ENCODE measurements around the gene TAMALIN.

Gene TAMALIN

DNA sequence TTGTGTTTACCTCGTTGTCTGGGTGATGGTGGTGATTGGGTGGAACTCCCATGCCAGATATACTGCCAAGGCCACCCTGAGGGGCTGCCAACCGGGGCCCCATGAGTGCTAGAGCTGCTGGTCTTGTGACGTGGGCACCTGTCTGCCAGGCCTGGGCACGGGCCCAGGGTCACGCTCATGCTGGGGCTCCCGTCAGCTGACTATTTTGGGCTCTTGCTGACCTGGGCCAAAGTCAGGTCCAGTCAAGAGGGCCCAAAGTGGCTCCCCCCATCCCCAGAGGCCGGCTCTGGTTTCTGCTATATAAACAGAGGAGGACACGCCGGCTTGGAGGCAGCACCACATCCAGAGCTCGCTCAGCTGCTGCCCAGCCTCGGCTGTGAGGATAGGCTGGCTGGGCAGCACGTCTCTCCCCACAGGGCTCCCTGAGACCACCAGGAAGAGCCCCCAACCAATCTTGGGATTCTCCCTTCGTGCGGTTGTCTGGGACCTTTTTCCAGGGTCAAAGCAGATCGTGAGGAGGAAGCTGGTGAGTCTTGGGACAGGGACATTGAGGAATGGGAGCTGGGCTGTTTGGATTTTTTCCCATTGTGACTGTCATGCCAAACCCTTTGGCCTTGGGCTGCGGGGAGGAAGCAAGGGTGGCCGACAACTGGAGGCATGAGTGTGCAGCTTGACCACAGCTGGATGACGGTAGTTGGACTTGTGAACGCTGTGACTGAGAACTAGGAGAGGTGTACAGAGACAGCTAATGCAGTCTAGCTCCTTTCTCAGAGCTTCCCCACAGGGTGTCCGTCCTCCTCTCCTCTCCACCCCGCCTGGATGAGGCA lies 36.9 kb downstream of the TAMALIN start:
- no peaks in the 10 kb centered on the region for H3K9me3 Mint-ChIP-seq
- H3K27ac Mint-ChIP-seq = peak overlapping the region; percentile 67
- no peak overlapping the region for H3K4me3 Mint-ChIP-seq
- no peaks in the 10 kb centered on the region for H3K27me3 Mint-ChIP-seq
- peaks cover 15 to 18% of the 10 kb centered on the region in 2 donors for H3K36me3 Mint-ChIP-seq
- no peak for DNase-seq
- H3K4me1 Mint-ChIP-seq = peaks cover 59 to 87% of the 10 kb centered on the region in 2 donors
- no peak for ATAC-seq (replicated peaks)

DNA sequence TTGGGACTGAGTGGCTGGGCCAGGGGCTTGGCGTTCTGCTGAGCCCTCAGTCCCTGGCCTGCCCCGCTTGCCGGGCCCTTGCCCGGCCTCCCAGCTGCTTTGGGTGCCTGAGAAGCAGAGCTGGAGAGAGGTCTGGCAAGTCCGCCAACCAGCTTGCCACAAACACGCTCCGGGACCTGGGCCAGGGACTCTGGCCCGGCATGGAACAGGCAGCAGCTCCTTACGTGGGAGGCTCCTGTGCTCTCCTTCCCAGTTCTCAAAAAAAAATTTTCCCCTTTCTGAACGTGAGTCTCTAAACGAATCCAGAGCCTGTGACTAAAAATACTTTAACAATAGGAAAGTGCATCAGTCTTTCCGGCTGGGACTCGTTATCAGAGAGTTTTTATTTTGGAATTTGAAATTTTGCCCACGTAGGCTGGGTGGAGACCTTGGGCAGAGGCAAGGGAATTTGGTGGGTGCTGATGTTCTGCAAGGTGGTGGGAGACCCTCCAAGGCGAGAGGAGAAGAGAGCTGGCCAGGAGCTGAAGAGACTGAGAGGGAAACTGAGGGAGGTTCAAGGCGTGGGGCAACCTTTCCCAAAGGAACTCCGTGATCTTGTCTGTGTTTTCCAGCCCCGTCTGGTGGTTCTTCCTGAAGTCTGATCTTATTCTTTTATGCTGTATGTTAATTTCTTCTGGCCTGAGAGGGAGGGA lies 37.7 kb downstream of the TAMALIN start:
- H3K9me3 Mint-ChIP-seq = no peaks in the 10 kb centered on the region
- DNase-seq (no peak), ATAC-seq (replicated peaks) (no peak)
- H3K4me1 Mint-ChIP-seq = peaks cover 56 to 84% of the 10 kb centered on the region in 2 donors
- H3K27me3 Mint-ChIP-seq = no peaks in the 10 kb centered on the region
- peaks cover 18 to 23% of the 10 kb centered on the region in 2 donors for H3K36me3 Mint-ChIP-seq
- peak overlapping the region; percentile 39 for H3K27ac Mint-ChIP-seq
- H3K4me3 Mint-ChIP-seq = no peak overlapping the region

DNA sequence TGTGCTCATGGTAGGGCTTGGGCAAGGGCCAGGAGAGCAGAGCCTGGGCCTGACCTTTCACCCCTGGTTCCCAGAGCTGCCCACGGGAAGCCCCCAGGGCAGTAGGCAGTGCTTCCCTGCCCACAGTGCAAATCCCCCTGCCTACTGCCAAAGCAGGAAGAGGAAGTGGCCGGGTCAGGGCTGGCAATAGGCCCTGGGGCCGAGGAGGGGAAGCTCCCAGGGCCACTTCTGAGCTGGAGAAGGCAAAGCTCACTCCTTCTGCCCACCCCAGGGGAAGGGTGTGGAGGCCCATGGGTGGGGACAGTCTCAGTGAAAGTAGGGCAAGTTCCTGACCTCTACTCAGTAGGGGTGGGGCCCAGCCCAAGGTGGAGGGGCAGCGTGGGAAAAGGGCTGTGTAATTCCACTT lies 39.1 kb downstream of the TAMALIN start:
- peaks cover 57 to 84% of the 10 kb centered on the region in 2 donors for H3K4me1 Mint-ChIP-seq

DNA sequence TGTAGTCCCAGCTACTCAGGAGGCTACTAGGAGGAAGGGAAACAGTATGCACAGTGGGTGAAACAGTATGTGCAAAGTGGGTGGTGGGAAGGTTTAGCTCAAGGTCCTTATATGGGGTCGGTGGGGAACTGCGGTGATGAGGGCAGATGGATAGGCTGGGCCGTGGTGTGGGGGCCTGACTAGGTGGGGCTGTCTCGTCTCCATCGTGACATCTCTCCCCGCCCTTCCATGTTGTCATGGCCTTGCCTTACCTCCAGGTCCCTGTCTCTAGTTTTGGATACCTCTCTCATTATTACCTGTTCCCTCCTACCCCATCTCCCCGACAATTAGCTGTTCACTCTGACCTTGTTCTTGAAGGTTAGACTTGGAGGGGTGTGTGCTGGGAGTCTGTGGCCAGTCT lies 40.1 kb downstream of the TAMALIN start:
- Mint-ChIP-seq H3K27me3 (no peaks in the 10 kb centered on the region), H3K4me3 (no peak overlapping the region), H3K27ac (no peak overlapping the region), H3K36me3 (peaks cover 21 to 26% of the 10 kb centered on the region in 2 donors), H3K9me3 (no peaks in the 10 kb centered on the region), H3K4me1 (peaks cover 56 to 83% of the 10 kb centered on the region in 2 donors)
- DNase-seq (no peak), ATAC-seq (replicated peaks) (no peak)

More for the DNA sequence above, 39.1 kb downstream of the TAMALIN start:
- Mint-ChIP-seq H3K36me3 (peaks cover 18 to 23% of the 10 kb centered on the region in 2 donors), H3K27me3 (no peaks in the 10 kb centered on the region), H3K27ac (peak overlapping the region; percentile 62), H3K9me3 (no peaks in the 10 kb centered on the region), H3K4me3 (peak overlapping the region; percentile 25 to 36)
- DNase-seq (no peak), ATAC-seq (replicated peaks) (peak; percentile 24 to 32)

DNA sequence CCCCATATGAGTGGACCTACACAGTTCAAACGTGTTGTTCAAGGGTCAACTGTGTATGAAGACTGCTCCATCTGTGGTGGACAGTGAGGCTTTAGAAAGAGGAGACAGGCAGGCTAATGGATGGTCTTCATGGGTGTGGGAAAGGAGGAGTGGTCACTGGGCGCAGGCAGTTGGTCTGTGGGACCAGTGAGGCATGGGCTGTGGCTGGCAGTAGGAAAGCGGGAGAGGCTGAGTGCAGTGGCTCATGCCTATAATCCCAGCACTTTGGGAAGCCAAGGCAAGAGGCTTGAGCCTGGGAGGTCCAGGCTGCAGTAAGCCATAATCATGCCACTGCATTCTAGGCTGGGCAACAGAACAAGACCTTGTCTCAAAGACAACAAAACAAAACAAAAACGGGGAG lies 42.5 kb downstream of the TAMALIN start:
- ATAC-seq (replicated peaks) = no peak
- Mint-ChIP-seq H3K27me3 (no peaks in the 10 kb centered on the region), H3K4me1 (peaks cover 59 to 82% of the 10 kb centered on the region in 2 donors), H3K36me3 (peaks cover 21 to 32% of the 10 kb centered on the region in 2 donors), H3K4me3 (peak overlapping the region; percentile 93 to 98), H3K9me3 (no peaks in the 10 kb centered on the region), H3K27ac (peak overlapping the region; percentile 99)
- DNase-seq = no peak

DNA sequence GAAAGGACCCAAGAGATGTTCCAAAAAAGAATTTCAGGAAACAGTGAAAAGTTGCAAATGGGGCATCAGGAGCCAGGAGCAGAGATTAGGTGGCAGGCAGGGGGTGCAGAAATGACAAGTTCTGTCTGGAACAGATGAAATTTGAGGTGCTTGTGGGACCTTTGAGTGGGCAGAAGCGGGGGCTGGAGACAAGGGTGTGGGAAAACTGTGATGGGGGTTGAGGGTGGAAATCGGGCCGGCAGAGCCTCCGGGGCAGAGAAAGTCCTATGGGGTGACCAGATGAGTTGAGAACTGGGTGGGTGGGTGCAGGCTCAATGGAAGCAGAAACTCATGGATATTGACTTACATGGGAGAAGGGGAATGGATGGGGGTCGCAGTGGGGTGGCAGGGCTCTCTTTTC lies 42.9 kb downstream of the TAMALIN start:
- peaks cover 58 to 82% of the 10 kb centered on the region in 2 donors for H3K4me1 Mint-ChIP-seq

DNA sequence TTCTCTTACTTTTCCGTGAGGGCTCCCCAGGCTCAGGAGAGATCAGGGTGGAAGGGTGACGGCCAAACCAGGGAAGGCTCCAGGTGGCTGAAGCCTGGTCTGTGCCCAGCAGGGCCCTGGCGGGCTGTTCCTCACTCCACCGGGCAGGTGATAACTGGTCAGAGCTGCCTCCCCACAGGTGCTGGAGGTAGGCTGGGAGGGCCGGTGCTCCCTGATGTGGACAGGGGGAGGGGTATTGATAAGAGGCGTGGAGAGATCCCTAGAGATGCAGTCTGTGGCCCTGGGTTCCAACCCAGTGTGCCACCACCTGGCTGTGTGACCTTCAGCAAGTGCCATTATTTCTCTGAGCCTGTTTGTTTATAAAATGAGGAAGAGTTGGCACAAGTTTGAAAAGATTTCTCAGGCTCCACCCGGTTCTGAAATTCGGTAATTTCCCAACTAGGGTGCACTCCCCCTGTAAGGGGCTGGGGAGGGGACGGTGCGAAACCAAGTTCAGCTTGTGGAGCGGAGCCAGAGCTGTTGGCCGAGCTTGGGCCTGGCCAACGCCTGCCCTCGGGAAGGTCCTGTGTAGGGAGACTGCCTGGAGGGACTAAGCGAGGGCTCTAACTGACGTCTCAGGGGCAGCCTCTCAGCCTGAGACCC lies 43.5 kb downstream of the TAMALIN start:
- no peaks in the 10 kb centered on the region for H3K9me3 Mint-ChIP-seq
- peak overlapping the region; percentile 93 to 98 for H3K4me3 Mint-ChIP-seq
- peaks cover 59 to 80% of the 10 kb centered on the region in 2 donors for H3K4me1 Mint-ChIP-seq
- H3K27me3 Mint-ChIP-seq = no peaks in the 10 kb centered on the region
- H3K36me3 Mint-ChIP-seq = peaks cover 24 to 35% of the 10 kb centered on the region in 2 donors
- peak; percentile 65 for DNase-seq
- peak overlapping the region; percentile 99 for H3K27ac Mint-ChIP-seq
- no peak for ATAC-seq (replicated peaks)

More for the DNA sequence above, 42.9 kb downstream of the TAMALIN start:
- peak overlapping the region; percentile 93 to 98 for H3K4me3 Mint-ChIP-seq
- no peak for DNase-seq
- H3K27ac Mint-ChIP-seq = peak overlapping the region; percentile 99
- no peaks in the 10 kb centered on the region for H3K27me3 Mint-ChIP-seq
- peaks cover 21 to 32% of the 10 kb centered on the region in 2 donors for H3K36me3 Mint-ChIP-seq
- no peaks in the 10 kb centered on the region for H3K9me3 Mint-ChIP-seq
- no peak for ATAC-seq (replicated peaks)

DNA sequence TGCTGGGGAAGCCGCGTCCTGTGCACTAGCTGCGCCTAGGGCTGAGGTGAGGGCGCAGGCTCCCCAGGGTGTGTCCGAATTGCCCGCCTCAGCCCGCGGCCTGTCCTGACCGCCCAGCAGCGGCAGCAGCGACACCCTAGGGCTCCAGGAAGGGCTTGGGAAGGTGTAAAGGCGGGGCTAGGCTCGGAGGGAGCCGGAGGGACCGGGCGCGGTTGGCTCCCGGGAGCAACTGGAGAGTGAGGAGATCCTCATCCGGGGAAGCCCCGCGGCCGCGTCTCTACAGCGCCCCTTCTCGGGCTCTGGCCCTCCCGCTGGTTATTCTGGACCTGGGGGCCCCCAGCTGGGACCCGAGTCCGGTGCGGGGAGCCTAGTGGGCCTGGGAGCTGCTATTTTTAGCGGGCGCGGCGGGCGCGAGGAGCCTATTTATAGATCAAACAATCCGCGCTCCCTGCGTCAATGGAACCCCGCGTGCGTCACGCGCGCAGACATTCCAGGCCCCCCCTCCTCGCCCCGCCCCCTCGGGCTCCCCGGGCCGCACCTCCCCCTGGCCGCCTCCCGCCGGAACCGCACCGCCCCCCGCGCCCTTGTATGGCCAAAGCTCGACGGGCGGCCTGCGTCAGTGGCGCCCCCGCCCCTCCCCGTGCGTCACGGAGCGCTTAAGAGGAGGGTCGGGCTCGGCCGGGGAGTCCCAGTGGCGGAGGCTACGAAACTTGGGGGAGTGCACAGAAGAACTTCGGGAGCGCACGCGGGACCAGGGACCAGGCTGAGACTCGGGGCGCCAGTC lies 44.2 kb downstream of the TAMALIN start, which contains the start of gene NR4A1:
Gene NR4A1, plus strand, starts transcription at position 685 of the 784 bp plus-strand sequence. CDS start 2,887 bp downstream, outside the sequence.
- Mint-ChIP-seq H3K4me1 (peaks cover 52 to 73% of the 10 kb centered on the region in 2 donors), H3K27ac (peak within 1 kb of the TSS; percentile 99), H3K36me3 (peaks cover 20 to 32% of the 10 kb centered on the region in 2 donors), H3K9me3 (no peaks in the 10 kb centered on the region), H3K4me3 (peak within 1 kb of the TSS; percentile 93 to 98), H3K27me3 (no peaks in the 10 kb centered on the region)
- peak; percentile 96 for DNase-seq
- peak; percentile 84 to 89 for ATAC-seq (replicated peaks)

DNA sequence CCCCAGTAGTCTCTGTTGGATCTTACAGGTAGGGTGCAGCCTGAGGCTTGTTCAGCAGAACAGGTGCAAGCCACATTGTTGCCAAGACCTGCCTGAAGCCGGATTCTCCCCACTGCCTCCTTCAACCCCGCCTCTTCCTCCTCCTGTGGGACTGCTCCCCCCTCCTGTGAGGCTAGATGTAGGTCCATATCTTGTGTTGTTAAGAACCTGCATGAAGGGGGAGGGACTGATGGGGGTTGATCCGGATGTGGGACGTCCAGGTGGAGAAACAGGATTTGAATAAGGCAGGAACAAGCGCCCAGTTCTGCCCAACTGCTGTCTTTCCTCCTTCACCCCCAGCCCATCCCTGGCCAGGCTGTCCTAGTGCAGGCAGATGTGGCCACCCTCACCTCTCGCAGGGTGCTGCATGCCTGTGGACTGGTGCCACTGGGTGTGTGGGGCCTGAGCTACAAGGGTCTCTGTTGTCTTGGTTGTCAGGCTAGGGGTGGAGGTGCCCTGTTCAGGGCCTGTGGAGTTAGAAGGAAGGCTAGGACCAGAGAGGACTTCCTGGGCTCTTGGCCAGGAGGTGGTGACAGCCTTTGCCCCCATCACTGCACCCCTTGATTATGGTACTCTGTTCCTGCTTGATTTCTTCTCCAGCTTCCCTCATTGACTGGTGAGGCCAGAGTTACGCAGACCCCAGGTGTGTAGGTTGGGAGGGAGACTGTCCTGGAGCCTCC lies 45.9 kb downstream of the TAMALIN start:
- DNase-seq = no peak

DNA sequence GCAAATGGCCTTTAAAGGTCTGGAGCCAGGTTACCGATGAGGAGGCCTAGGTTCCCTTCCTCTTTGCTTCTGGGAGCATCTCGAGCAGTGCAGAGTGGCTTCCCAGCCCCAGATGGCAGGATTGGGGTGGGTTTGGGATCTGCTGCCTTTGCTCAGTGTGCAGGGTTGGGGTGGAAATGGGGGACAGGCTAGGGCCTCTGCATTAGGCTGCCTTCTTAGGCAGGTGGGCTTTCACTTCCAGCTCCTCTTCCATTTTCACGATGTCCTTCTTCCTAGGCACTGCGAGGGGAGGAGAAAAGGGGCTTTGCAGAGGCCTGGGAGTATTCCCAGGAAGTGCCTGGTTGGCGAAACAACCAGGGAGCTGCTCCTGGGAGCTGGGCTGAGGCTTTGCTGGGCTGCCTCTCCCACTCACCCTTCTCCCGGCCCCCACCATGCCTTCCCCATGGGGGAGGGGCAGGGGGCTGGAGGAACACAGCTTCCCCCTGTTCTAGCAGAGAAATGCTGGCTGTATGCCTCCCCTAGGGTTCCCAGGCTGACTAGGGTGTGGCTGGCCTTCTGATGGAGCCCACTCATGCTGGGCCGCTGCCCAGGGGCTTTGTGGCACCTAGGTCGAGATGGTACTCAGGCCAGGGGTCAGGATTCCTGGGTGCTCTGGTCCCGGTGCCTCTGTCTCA lies 46.9 kb downstream of the TAMALIN start:
- peaks cover 30 to 45% of the 10 kb centered on the region in 2 donors for H3K36me3 Mint-ChIP-seq
- DNase-seq (no peak), ATAC-seq (replicated peaks) (no peak)
- H3K4me3 Mint-ChIP-seq = peak overlapping the region; percentile 93 to 98
- no peaks in the 10 kb centered on the region for H3K27me3 Mint-ChIP-seq
- H3K4me1 Mint-ChIP-seq = peaks cover 45 to 62% of the 10 kb centered on the region in 2 donors
- no peak overlapping the region for H3K27ac Mint-ChIP-seq
- H3K9me3 Mint-ChIP-seq = no peaks in the 10 kb centered on the region

More for the DNA sequence above, 45.9 kb downstream of the TAMALIN start:
- peak overlapping the region; percentile 93 to 98 for H3K4me3 Mint-ChIP-seq
- no peaks in the 10 kb centered on the region for H3K9me3 Mint-ChIP-seq
- peaks cover 45 to 62% of the 10 kb centered on the region in 2 donors for H3K4me1 Mint-ChIP-seq
- peak overlapping the region; percentile 73 for H3K27ac Mint-ChIP-seq
- H3K27me3 Mint-ChIP-seq = no peaks in the 10 kb centered on the region
- peaks cover 25 to 39% of the 10 kb centered on the region in 2 donors for H3K36me3 Mint-ChIP-seq
- ATAC-seq (replicated peaks) = no peak

DNA sequence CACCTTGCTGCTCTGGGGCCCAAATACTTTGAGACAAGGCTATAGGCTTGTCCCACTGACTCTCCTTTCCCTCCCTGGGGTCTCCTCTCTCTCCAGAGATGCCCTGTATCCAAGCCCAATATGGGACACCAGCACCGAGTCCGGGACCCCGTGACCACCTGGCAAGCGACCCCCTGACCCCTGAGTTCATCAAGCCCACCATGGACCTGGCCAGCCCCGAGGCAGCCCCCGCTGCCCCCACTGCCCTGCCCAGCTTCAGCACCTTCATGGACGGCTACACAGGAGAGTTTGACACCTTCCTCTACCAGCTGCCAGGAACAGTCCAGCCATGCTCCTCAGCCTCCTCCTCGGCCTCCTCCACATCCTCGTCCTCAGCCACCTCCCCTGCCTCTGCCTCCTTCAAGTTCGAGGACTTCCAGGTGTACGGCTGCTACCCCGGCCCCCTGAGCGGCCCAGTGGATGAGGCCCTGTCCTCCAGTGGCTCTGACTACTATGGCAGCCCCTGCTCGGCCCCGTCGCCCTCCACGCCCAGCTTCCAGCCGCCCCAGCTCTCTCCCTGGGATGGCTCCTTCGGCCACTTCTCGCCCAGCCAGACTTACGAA lies 47.6 kb downstream of the TAMALIN start:
- H3K4me1 Mint-ChIP-seq = peaks cover 42 to 58% of the 10 kb centered on the region in 2 donors
- no peak overlapping the region for H3K4me3 Mint-ChIP-seq
- ATAC-seq (replicated peaks) (no peak), DNase-seq (no peak)
- no peaks in the 10 kb centered on the region for H3K9me3 Mint-ChIP-seq
- peak overlapping the region; percentile 76 for H3K27ac Mint-ChIP-seq
- no peaks in the 10 kb centered on the region for H3K27me3 Mint-ChIP-seq
- H3K36me3 Mint-ChIP-seq = peaks cover 32 to 44% of the 10 kb centered on the region in 2 donors
